ENCODE measurements around the gene AARSD1.
A peak's percentile ranks its signal among the peaks of the same experiment; 100 is the strongest.
"Not testable (repeated sequence)": the region's sequence is repeated elsewhere in the genome, so short reads cannot be mapped to it uniquely, and the experiment has no call there.

The AARSD1 gene

GRCh38 chr17:42964161-42964932 is at the start of gene AARSD1:
Gene AARSD1, minus strand, starts transcription at chr17:42964454. Its CDS starts 14 bp downstream, at chr17:42964440.
- DNase-seq = peak; percentile 89

- no peak for DNase-seq
Measured at GRCh38 chr17:43013296-43013695, 49.0 kb upstream of the AARSD1 start.

- DNase-seq = no peak
Measured at GRCh38 chr17:43011728-43012472, 47.6 kb upstream of the AARSD1 start.

- no peak for DNase-seq
Measured at GRCh38 chr17:43010667-43011308, 46.5 kb upstream of the AARSD1 start.

- DNase-seq = peak; percentile 80
Measured at GRCh38 chr17:43006639-43007551, 42.6 kb upstream of the AARSD1 start, which contains the start of gene IFI35. Gene IFI35, plus strand, starts transcription at chr17:43006784. Its CDS starts 164 bp downstream, at chr17:43006948.

GRCh38 chr17:43003542-43004172 is 39.4 kb upstream of the AARSD1 start:
- peak; percentile 66 for DNase-seq

GRCh38 chr17:43000894-43001293 is 36.6 kb upstream of the AARSD1 start:
- not testable (repeated sequence) for DNase-seq

GRCh38 chr17:42999003-42999525 is 34.8 kb upstream of the AARSD1 start:
- DNase-seq = no peak

- peak; percentile 99 for DNase-seq
Measured at GRCh38 chr17:42997984-42998938, 34.0 kb upstream of the AARSD1 start, which contains the start of gene RPL27. Gene RPL27, plus strand, starts transcription at chr17:42998419. Its CDS starts 332 bp downstream, at chr17:42998751.

GRCh38 chr17:42997390-42997983 is 33.2 kb upstream of the AARSD1 start:
- DNase-seq = no peak

GRCh38 chr17:42993913-42994312 is 29.7 kb upstream of the AARSD1 start:
- not testable (repeated sequence) for DNase-seq

- DNase-seq = no peak
Measured at GRCh38 chr17:42992872-42993271, 28.6 kb upstream of the AARSD1 start.

- no peak for DNase-seq
Measured at GRCh38 chr17:42991471-42991870, 27.2 kb upstream of the AARSD1 start.

- no peak for DNase-seq
Measured at GRCh38 chr17:42989726-42990652, 25.7 kb upstream of the AARSD1 start.

- no peak for DNase-seq
Measured at GRCh38 chr17:42989141-42989540, 24.9 kb upstream of the AARSD1 start.

- DNase-seq = no peak
Measured at GRCh38 chr17:42985225-42985624, 21.0 kb upstream of the AARSD1 start.

GRCh38 chr17:42982266-42982665 is 18.0 kb upstream of the AARSD1 start:
- no peak for DNase-seq

GRCh38 chr17:42980766-42981397 is 16.6 kb upstream of the AARSD1 start:
- DNase-seq = peak; percentile 52

Measured in NCI-H226 (cell line).